H1 (cell line): ENCODE results near the gene DNM1L.

Experiments used
- ATF2 ChIP-seq: IDR thresholded peaks from 2 replicates; pipeline ENCODE4 v1.6.1; 2012; ENCODE audit warnings: low read length, inconsistent platforms
- CHD2 ChIP-seq: IDR thresholded peaks from 2 replicates; pipeline ENCODE4 v1.6.1; 2012; ENCODE audit warnings: low read length, improper control_type of control experiment
- GABPA ChIP-seq: IDR thresholded peaks from 2 replicates; pipeline ENCODE4 v1.6.1; 2011; ENCODE audit warnings: mild to moderate bottlenecking, low read length, moderate library complexity, borderline replicate concordance; ENCODE audit not compliant: insufficient read depth
- JUN ChIP-seq: IDR thresholded peaks from 2 replicates; pipeline ENCODE4 v1.6.1; 2011; ENCODE audit warnings: low read depth, mild to moderate bottlenecking, improper control_type of control experiment, low read length
- POLR2AphosphoS5 ChIP-seq: IDR thresholded peaks from 2 replicates; pipeline ENCODE4 v1.6.1; 2011; ENCODE audit warnings: low read depth, low read length
- RAD21 ChIP-seq, 2 experiments: IDR thresholded peaks in 1 of 2; conservative IDR thresholded peaks in 1 of 2; 2 replicates each; pipeline ENCODE4 v1.6.1; 2011; ENCODE audit warnings: low read depth in 2 of 2, low read length in 2 of 2, improper control_type of control experiment in 1 of 2, inconsistent platforms in 1 of 2, mild to moderate bottlenecking in 1 of 2, moderate library complexity in 1 of 2
- RFX5 ChIP-seq: IDR thresholded peaks from 2 replicates; pipeline ENCODE4 v1.6.1; 2011; ENCODE audit warnings: low read depth, low read length, improper control_type of control experiment, borderline replicate concordance
- TCF12 ChIP-seq: IDR thresholded peaks from 2 replicates; pipeline ENCODE4 v1.6.1; 2011; ENCODE audit warnings: low read depth, mild to moderate bottlenecking, low read length
- TF ChIP-seq, protein P1 (sequence below), 3 experiments: IDR thresholded peaks; 1 replicate in 2 of 3; 2 replicates in 1 of 3; pipeline versions ENCODE4 v1.5.1 to v1.6.1; 2011; ENCODE audit warnings: low read length in 3 of 3, mild to moderate bottlenecking in 3 of 3, inconsistent platforms in 2 of 3, low read depth in 1 of 3, moderate library complexity in 1 of 3; ENCODE audit not compliant: insufficient read depth in 1 of 3; ENCODE audit errors: control extremely low read depth in 1 of 3
- TF ChIP-seq, protein P2 (sequence below): IDR thresholded peaks from 2 replicates; pipeline ENCODE4 v1.6.1; 2012; ENCODE audit warnings: inconsistent platforms

DNA sequence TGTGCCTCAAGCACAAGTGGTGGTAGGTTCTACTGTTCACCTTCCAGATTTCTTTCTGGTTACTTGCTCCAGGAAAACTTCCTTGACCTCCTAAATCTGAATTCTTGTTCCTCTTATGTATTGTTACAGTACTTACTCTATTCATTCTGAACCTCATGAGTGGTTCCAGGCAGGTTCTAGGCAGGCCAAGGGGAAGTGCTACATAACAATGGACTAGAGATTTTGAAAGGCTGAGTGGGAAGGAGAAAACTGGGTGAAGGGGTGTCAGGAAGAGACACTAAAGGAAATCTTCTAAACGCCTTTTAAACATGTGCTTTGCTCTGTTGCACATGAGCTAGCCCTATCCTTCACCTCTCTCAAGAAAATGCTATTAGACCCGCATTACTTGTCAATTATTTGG lies 75.0 kb downstream of the DNM1L start:
- TF ChIP-seq, protein P1, sequence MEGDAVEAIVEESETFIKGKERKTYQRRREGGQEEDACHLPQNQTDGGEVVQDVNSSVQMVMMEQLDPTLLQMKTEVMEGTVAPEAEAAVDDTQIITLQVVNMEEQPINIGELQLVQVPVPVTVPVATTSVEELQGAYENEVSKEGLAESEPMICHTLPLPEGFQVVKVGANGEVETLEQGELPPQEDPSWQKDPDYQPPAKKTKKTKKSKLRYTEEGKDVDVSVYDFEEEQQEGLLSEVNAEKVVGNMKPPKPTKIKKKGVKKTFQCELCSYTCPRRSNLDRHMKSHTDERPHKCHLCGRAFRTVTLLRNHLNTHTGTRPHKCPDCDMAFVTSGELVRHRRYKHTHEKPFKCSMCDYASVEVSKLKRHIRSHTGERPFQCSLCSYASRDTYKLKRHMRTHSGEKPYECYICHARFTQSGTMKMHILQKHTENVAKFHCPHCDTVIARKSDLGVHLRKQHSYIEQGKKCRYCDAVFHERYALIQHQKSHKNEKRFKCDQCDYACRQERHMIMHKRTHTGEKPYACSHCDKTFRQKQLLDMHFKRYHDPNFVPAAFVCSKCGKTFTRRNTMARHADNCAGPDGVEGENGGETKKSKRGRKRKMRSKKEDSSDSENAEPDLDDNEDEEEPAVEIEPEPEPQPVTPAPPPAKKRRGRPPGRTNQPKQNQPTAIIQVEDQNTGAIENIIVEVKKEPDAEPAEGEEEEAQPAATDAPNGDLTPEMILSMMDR (IDR thresholded peaks at IDR 0.05; ENCODE audit: control extremely low read depth in 1 of 3, insufficient read depth in 1 of 3, low read depth in 1 of 3, low read length in 3 of 3) = no peak
- TF ChIP-seq ATF2 = no peak
- no peak for TF ChIP-seq CHD2
- TF ChIP-seq POLR2AphosphoS5 = no peak
- TF ChIP-seq RFX5 = no peak
- TF ChIP-seq, protein P2, sequence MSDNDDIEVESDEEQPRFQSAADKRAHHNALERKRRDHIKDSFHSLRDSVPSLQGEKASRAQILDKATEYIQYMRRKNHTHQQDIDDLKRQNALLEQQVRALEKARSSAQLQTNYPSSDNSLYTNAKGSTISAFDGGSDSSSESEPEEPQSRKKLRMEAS = no peak
- no peak for TF ChIP-seq JUN
- no peak for TF ChIP-seq RAD21 (IDR thresholded peaks at IDR 0.05 in 1 of 2, conservative IDR thresholded peaks at IDR 0.05 in 1 of 2; ENCODE audit: low read depth in 2 of 2, low read length in 2 of 2)
- no peak for TF ChIP-seq GABPA
- no peak for TF ChIP-seq TCF12
